Mesothelial cell of epicardium (in vitro differentiated cells): ENCODE measurements around the gene CTDSP2. TPM values are rescaled to one million over a fixed set of nuclear protein-coding genes. Genes with fewer than 3 reads are reported as not detected.
A peak's percentile ranks its signal among the peaks of the same experiment; 100 is the strongest.

Experiments
- DNase-seq, 2 experiments: peaks; one replicate each; pipeline ENCODE4 v3.0.0; 2021; ENCODE audit warnings: low spot score in 2 of 2; ENCODE audit not compliant: unreplicated experiment in 2 of 2
- H3K27ac Mint-ChIP-seq: 2 replicates; pipeline ENCODE4 v1.8.0; 2021; ENCODE audit warnings: mixed read lengths
- H3K27me3 Mint-ChIP-seq: 2 replicates; pipeline ENCODE4 v1.8.0; 2021; ENCODE audit warnings: low read depth, mixed read lengths
- H3K36me3 Mint-ChIP-seq: 2 replicates; pipeline ENCODE4 v1.8.0; 2021; ENCODE audit warnings: mixed read lengths
- H3K4me1 Mint-ChIP-seq: 2 replicates; pipeline ENCODE4 v1.8.0; 2021; ENCODE audit warnings: mixed read lengths
- H3K4me3 Mint-ChIP-seq: 2 replicates; pipeline ENCODE4 v1.8.0; 2021; ENCODE audit warnings: mild to moderate bottlenecking, moderate library complexity, mixed read lengths
- H3K9me3 Mint-ChIP-seq: 2 replicates; pipeline ENCODE4 v1.8.0; 2021; ENCODE audit warnings: mixed read lengths
- total RNA-seq: library from RNA; stranded (reverse); gene quantifications from 3 replicates; pipeline ENCODE4 v1.2.1, GENCODE V29; 2021
- TF ChIP-seq, protein P1 (sequence below): fragments of 200-600 bp; sonication (generic); IDR thresholded peaks from one replicate; pipeline ENCODE4 v1.5.0; 2021; ENCODE audit warnings: antibody characterized with exemption; ENCODE audit not compliant: unreplicated experiment

The CTDSP2 gene
- total RNA-seq, 1 donor from 2014 or later = 210 TPM

DNA sequence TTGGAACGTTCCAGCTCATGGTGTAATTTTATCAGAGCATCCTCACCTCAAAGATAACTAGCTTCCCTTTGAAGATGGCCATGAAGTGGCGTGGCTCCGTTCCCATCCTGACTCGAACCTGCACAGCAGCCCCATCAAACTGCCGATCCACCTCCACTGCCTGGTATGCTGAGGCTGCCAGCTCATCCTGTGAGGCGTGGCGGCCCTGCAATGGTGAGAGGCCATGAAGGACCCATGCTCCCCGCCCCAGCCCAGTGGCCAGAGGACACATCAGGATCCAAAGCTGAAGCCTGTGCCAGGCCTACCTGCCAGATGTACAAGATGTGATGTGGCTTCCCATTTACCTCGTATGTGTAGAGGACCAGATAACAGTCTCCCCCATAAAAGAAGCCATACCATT is 39.2 kb downstream of the CTDSP2 start:
- H3K27ac Mint-ChIP-seq = no peak overlapping the region
- H3K27me3 Mint-ChIP-seq = no peaks in the 10 kb centered on the region
- peaks cover 15% of the 10 kb centered on the region for H3K36me3 Mint-ChIP-seq
- DNase-seq = no peak
- H3K4me1 Mint-ChIP-seq = no peaks in the 10 kb centered on the region
- TF ChIP-seq, protein P1, sequence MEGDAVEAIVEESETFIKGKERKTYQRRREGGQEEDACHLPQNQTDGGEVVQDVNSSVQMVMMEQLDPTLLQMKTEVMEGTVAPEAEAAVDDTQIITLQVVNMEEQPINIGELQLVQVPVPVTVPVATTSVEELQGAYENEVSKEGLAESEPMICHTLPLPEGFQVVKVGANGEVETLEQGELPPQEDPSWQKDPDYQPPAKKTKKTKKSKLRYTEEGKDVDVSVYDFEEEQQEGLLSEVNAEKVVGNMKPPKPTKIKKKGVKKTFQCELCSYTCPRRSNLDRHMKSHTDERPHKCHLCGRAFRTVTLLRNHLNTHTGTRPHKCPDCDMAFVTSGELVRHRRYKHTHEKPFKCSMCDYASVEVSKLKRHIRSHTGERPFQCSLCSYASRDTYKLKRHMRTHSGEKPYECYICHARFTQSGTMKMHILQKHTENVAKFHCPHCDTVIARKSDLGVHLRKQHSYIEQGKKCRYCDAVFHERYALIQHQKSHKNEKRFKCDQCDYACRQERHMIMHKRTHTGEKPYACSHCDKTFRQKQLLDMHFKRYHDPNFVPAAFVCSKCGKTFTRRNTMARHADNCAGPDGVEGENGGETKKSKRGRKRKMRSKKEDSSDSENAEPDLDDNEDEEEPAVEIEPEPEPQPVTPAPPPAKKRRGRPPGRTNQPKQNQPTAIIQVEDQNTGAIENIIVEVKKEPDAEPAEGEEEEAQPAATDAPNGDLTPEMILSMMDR = no peak
- H3K9me3 Mint-ChIP-seq = no peaks in the 10 kb centered on the region
- no peak overlapping the region for H3K4me3 Mint-ChIP-seq

DNA sequence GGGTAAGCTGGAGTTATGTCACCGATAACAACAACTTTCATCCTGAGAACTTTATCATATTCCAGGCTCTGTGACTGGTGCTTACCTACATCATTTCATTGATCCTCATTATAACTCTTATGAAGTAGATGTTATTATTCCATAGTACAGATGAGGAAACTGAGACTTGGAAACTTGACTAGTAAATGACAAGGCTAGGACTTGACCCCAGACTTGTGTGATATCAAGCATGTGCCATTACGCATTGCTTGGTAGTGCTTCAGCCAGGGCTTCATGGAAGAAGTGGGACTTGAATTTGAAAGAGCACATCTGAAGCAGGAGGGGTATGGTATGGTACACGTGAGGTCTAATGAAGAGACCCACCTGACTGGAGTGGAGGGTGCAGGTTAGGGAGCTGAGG is 39.9 kb downstream of the CTDSP2 start:
- no peaks in the 10 kb centered on the region for H3K4me1 Mint-ChIP-seq
- peaks cover 13% of the 10 kb centered on the region for H3K36me3 Mint-ChIP-seq
- no peak overlapping the region for H3K4me3 Mint-ChIP-seq
- no peaks in the 10 kb centered on the region for H3K9me3 Mint-ChIP-seq
- TF ChIP-seq, protein P1 = no peak
- no peak for DNase-seq
- H3K27me3 Mint-ChIP-seq = no peaks in the 10 kb centered on the region
- no peak overlapping the region for H3K27ac Mint-ChIP-seq

DNA sequence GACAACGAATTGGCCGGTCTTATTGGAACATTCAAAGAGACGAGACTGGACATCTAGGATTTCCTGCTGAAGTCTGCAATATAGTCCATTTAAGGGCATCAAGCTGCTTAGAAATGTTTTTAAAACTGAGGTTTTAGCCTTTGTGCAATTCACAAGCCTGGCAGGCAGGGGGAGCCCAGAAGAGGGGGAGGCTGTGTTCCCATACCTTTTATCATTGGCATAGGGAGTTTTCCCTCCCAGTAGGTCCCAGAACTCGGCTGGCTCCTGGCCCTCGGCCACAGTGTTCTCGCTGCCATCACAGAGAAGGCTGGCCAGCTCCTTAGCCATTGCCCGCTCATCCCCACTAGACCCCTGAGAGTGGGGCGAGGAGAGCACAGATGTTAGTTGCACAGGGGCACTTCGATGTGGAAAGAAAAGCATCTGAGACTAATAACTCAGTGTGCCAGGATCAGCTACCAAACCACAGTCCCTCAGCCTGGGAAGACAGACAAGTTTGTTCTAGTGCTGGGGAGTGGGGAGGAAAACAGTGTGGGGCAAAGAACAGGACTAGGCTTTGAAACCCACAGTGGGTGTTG is 43.1 kb downstream of the CTDSP2 start:
- DNase-seq = peak in 1 of 2 experiments; percentile 49
- TF ChIP-seq, protein P1 = peak; percentile 51
- no peak overlapping the region for H3K27ac Mint-ChIP-seq
- no peaks in the 10 kb centered on the region for H3K27me3 Mint-ChIP-seq
- H3K9me3 Mint-ChIP-seq = no peaks in the 10 kb centered on the region
- no peak overlapping the region for H3K4me3 Mint-ChIP-seq
- H3K36me3 Mint-ChIP-seq = peaks cover 17% of the 10 kb centered on the region
- H3K4me1 Mint-ChIP-seq = no peaks in the 10 kb centered on the region

DNA sequence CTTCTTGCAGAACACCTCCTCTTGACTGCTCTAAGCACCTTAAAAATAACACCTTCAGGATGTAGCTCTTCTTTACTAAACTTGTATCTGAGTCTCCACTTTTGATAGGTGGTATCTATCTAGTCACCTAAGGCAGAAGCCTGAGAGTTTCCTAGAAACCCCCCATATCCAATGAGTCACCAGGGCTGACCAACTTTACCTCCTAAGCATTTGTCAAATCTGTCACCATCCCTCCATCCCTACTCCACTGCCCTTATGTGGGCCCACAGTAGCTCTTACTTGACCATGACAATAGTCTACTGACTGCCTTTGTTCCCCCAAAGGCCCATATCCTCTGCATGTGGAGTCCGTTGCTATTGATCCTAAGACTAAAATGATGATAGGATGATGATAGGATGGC is 43.9 kb downstream of the CTDSP2 start:
- Mint-ChIP-seq H3K4me1 (no peaks in the 10 kb centered on the region), H3K36me3 (peaks cover 17% of the 10 kb centered on the region), H3K27ac (no peak overlapping the region), H3K9me3 (no peaks in the 10 kb centered on the region), H3K27me3 (no peaks in the 10 kb centered on the region), H3K4me3 (no peak overlapping the region)
- no peak for DNase-seq
- TF ChIP-seq, protein P1 = no peak

DNA sequence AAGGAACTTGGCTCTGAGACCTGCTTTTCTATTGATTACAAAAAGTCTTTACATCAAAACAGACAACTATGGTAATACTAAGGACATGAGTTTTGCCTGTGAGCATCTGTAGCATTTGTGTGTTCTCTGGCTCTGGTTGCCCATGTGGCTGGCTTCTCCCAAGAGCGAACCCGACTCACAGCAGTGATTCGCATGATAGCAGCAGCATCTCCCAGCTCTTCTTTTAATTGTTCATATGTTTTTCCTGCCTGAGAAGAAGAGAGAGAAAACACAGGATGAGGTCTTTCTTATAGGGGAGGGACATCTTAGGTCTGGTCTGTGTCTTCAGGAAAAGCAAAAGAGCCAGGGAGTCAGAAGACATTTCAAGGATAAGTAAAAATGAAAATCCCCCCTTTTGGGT is 45.6 kb downstream of the CTDSP2 start:
- TF ChIP-seq, protein P1 = no peak
- Mint-ChIP-seq H3K27ac (no peak overlapping the region), H3K27me3 (no peaks in the 10 kb centered on the region), H3K4me3 (no peak overlapping the region), H3K4me1 (no peaks in the 10 kb centered on the region), H3K36me3 (peaks cover 11% of the 10 kb centered on the region), H3K9me3 (no peaks in the 10 kb centered on the region)
- DNase-seq = no peak

DNA sequence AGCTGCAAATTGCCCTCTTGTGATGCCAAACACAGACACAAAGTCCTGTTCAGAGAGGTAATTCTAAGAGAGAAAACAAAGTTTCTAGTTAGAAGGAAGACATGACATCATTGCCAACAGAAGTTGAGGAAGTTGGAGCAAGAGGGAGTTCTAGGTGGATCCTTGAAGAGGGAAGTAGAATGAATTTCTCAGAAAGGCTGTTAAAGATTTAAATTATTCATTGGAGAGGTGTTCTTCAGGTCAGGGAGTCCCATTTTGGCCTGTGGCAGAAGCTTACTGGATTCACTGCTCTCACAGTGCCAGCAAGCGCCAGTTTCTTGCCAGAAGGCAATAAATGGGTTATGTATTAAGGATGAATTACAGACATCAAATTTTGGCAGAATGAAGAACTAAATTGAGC is 48.6 kb downstream of the CTDSP2 start:
- H3K9me3 Mint-ChIP-seq = no peaks in the 10 kb centered on the region
- no peak overlapping the region for H3K27ac Mint-ChIP-seq
- H3K27me3 Mint-ChIP-seq = no peaks in the 10 kb centered on the region
- H3K4me3 Mint-ChIP-seq = no peak overlapping the region
- no peak for DNase-seq
- TF ChIP-seq, protein P1 = no peak
- peaks cover 24% of the 10 kb centered on the region for H3K36me3 Mint-ChIP-seq
- no peaks in the 10 kb centered on the region for H3K4me1 Mint-ChIP-seq
